ENCODE data around the gene MFAP2. TPM values are rescaled to one million over a fixed set of nuclear protein-coding genes. Genes with fewer than 3 reads are reported as not detected.

Gene MFAP2
- total RNA-seq, 4 donors from 2014 or later, result 1.4 to 21.1 (median 9.1) TPM

DNA sequence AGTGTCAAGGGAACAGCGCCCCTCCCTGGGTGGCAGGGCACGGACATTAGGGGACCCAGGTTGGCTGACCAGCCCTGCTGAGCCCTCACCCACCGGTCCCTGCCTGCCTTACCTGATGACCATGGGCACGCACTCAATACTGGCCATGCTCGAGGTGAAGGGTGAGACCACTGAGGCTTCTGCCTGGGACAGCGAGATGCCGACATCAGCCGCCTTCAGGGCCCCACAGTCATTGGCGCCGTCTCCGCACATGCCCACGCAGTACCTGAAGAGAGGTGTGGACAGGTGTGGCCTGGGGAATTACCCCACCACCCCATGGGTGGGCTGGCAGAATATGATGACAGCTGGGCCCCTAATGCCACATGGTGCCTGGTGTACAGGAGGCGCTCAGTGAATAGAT lies 7.8 kb upstream of the MFAP2 start:
- TF ChIP-seq, protein P1, sequence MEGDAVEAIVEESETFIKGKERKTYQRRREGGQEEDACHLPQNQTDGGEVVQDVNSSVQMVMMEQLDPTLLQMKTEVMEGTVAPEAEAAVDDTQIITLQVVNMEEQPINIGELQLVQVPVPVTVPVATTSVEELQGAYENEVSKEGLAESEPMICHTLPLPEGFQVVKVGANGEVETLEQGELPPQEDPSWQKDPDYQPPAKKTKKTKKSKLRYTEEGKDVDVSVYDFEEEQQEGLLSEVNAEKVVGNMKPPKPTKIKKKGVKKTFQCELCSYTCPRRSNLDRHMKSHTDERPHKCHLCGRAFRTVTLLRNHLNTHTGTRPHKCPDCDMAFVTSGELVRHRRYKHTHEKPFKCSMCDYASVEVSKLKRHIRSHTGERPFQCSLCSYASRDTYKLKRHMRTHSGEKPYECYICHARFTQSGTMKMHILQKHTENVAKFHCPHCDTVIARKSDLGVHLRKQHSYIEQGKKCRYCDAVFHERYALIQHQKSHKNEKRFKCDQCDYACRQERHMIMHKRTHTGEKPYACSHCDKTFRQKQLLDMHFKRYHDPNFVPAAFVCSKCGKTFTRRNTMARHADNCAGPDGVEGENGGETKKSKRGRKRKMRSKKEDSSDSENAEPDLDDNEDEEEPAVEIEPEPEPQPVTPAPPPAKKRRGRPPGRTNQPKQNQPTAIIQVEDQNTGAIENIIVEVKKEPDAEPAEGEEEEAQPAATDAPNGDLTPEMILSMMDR (IDR thresholded peaks at IDR 0.05), result no peak
- no peak for TF ChIP-seq POLR2A (IDR thresholded peaks at IDR 0.05)
- Histone ChIP-seq H3K4me3 (replicated peaks in 1 of 3) (no peak overlapping the region), H3K36me3 (peaks cover 14 to 25% of the 10 kb centered on the region in 2 donors), H3K4me1 (no peaks in the 10 kb centered on the region), H3K27me3 (no peaks in the 10 kb centered on the region), H3K9me3 (no peaks in the 10 kb centered on the region), H3K27ac (no peak overlapping the region)
- intact Hi-C loops (cut with DNase I), result no loop called here
- WGBS, 2 donors, result 98% methylated on average over 7 to 9 of the region's 13 CpGs
- no peak for DNase-seq

DNA sequence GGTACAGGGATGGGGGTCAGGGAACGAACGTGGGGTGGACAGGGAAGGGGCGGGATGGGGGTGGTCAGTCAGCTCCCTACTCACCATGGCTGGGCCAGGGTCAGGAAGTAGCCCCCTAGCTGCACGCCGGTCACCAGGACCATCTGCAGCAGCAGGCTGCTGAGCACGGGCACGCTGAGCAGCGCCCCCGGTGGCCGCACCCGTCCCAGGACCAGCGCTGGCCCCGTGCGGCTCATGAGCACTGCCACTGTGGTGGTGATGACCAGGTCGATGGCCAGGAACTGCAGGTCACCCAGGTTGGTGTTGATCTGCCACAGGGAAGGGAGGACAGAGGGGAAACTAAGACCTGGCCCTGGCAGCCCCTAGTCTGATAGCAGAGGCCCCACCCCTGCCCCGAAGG lies 6.5 kb upstream of the MFAP2 start:
- TF ChIP-seq, protein P1 (IDR thresholded peaks at IDR 0.05), result peak in 1 of 6 experiments; percentile 6
- no peak for TF ChIP-seq POLR2A (IDR thresholded peaks at IDR 0.05)
- intact Hi-C loops (cut with DNase I), result no loop called here
- Histone ChIP-seq H3K36me3 (peaks cover 14 to 25% of the 10 kb centered on the region in 2 donors), H3K4me1 (no peaks in the 10 kb centered on the region), H3K4me3 (replicated peaks in 1 of 3) (no peak overlapping the region), H3K27ac (no peak overlapping the region), H3K27me3 (no peaks in the 10 kb centered on the region), H3K9me3 (no peaks in the 10 kb centered on the region)
- 76 to 86% methylated on average over 6 to 12 of the region's 16 CpGs for WGBS, 2 donors
- DNase-seq, result no peak

DNA sequence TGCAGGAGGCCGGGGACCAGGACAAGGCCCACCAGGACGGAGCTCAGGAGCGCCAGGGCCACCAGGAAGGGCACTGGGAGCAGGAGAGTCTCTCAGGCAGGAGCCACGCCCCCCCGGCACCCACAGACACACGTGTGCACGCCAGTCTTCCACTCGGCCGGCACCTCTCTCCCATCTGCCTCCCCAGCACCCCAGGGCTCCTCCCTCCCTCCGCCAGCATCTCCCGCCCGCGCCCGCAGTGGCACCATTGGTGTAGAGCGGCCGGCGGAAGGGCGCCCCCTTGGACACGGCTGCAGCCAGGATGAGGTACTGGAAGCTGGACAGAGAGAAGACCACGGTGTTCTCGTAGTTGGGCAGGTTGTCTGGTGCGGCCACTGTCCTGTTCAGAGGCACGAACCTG lies 6.1 kb upstream of the MFAP2 start:
- H3K36me3 ChIP-seq, result peaks cover 14 to 25% of the 10 kb centered on the region in 2 donors
- no peaks in the 10 kb centered on the region for H3K4me1 ChIP-seq
- WGBS, 2 donors, result 89 to 95% methylated on average over 15 to 16 of the region's 23 CpGs
- H3K27ac ChIP-seq, result no peak overlapping the region
- no peaks in the 10 kb centered on the region for H3K9me3 ChIP-seq
- H3K4me3 ChIP-seq (replicated peaks in 1 of 3), result no peak overlapping the region
- no peak for DNase-seq
- intact Hi-C loops (cut with DNase I), result no loop called here
- H3K27me3 ChIP-seq, result no peaks in the 10 kb centered on the region
- no peak for TF ChIP-seq POLR2A (IDR thresholded peaks at IDR 0.05)
- TF ChIP-seq, protein P1 (IDR thresholded peaks at IDR 0.05), result no peak

DNA sequence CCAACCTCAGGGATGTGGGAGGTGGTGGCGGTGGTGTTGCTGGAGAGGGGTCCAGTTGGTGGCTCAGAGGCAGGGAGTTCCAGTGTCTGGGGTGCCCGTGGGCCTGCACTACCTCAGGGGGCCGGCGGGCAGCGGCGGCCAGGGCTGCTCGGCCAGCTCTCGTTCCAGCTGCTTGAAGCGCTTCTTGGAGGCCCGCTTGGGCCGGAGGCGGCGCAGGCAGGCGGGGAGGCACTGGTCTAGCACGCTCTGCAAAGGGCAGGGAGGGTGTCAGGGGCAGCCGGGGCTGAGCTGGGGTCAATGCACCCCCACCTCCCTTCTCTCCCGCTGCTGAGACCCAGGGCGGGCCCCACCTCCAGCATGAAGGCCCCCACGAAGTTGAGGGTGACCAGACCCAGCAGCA lies 5.7 kb upstream of the MFAP2 start:
- DNase-seq, result no peak
- no peak for TF ChIP-seq POLR2A (IDR thresholded peaks at IDR 0.05)
- TF ChIP-seq, protein P1 (IDR thresholded peaks at IDR 0.05), result no peak
- intact Hi-C loops (cut with DNase I), result no loop called here
- 91 to 93% methylated on average over 4 to 16 of the region's 19 CpGs for WGBS, 2 donors
- Histone ChIP-seq H3K27me3 (no peaks in the 10 kb centered on the region), H3K4me3 (replicated peaks in 1 of 3) (no peak overlapping the region), H3K4me1 (no peaks in the 10 kb centered on the region), H3K36me3 (peaks cover 14 to 25% of the 10 kb centered on the region in 2 donors), H3K27ac (no peak overlapping the region), H3K9me3 (no peaks in the 10 kb centered on the region)

DNA sequence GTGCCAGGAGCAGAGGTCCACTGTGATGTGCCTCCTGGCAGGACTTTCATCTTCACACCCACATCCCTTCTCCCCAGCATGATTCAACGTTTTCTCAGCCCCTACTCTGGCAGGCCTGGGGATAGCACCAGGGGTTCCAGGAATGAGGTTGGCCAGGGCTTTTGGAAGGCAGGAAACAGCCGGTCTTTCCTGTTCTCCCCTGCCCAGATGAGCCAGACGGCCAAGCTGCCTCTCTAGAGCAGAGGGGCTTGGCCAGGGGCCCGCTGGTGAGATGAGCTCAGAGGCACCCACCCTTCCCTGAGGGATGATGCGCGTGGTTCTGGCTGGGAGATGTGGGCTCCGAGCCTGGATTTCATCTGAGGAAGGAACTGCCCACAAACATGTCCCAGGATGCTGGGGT lies 4.3 kb upstream of the MFAP2 start:
- peaks cover 2 to 10% of the 10 kb centered on the region in 2 donors for H3K4me1 ChIP-seq
- peak overlapping the region in 1 of 3 donors; percentile 17 for H3K27ac ChIP-seq
- H3K36me3 ChIP-seq, result peaks cover 14 to 25% of the 10 kb centered on the region in 2 donors
- peak; percentile 42 to 48 for DNase-seq
- no peak overlapping the region for H3K4me3 ChIP-seq (replicated peaks in 1 of 3)
- no peak for TF ChIP-seq POLR2A (IDR thresholded peaks at IDR 0.05)
- TF ChIP-seq, protein P1 (IDR thresholded peaks at IDR 0.05), result no peak
- no peaks in the 10 kb centered on the region for H3K27me3 ChIP-seq
- 59 to 68% methylated on average over 6 to 7 of the region's 7 CpGs for WGBS, 2 donors
- intact Hi-C loops (cut with DNase I), result no loop called here
- no peaks in the 10 kb centered on the region for H3K9me3 ChIP-seq
